GM23338 (cell line): Measurements from ENCODE around the gene SLC2A13. TPM values are rescaled to one million over a fixed set of nuclear protein-coding genes. Genes with fewer than 3 reads are reported as not detected.

ENCODE experiments used
- ATAC-seq: fragments of 200-7000 bp; cut with Tn5 transposase; 3 replicates; pipeline ENCODE4 v1.9.1; 2020
- DNase-seq: peaks from one replicate; pipeline ENCODE4 v3.0.0-alpha.2; 2015; ENCODE audit warnings: low spot score
- H2AFZ ChIP-seq: fragments of 200-600 bp; sonication (generic); 2 replicates; pipeline ENCODE4 v1.8.0; 2016; ENCODE audit warnings: antibody characterized with exemption, mild to moderate bottlenecking, moderate library complexity
- H3F3A ChIP-seq: fragments of 200-600 bp; sonication (generic); replicated peaks from 2 replicates; pipeline ENCODE4 v1.8.0; 2017; ENCODE audit warnings: antibody characterized with exemption, mixed run types, low read depth
- H3K27ac ChIP-seq: fragments of 200-600 bp; sonication (generic); 2 replicates; pipeline ENCODE4 v1.6.1; 2016; ENCODE audit warnings: low read depth
- H3K27me3 ChIP-seq: fragments of 200-600 bp; sonication (generic); 2 replicates; pipeline ENCODE4 v1.8.0; 2016; ENCODE audit warnings: mild to moderate bottlenecking, mixed run types, moderate library complexity; ENCODE audit not compliant: insufficient read depth
- H3K36me3 ChIP-seq: fragments of 200-600 bp; sonication (generic); 2 replicates; pipeline ENCODE4 v1.8.0; 2016; ENCODE audit warnings: mild to moderate bottlenecking; ENCODE audit not compliant: insufficient read depth
- H3K4me1 ChIP-seq: fragments of 200-600 bp; sonication (generic); 2 replicates; pipeline ENCODE4 v1.8.0; 2016; ENCODE audit warnings: mild to moderate bottlenecking, moderate library complexity; ENCODE audit not compliant: insufficient read depth
- H3K4me2 ChIP-seq: fragments of 200-600 bp; sonication (generic); 2 replicates; pipeline ENCODE4 v1.7.1; 2017; ENCODE audit warnings: mixed run types
- H3K4me3 ChIP-seq: fragments of 200-600 bp; sonication (generic); 2 replicates; pipeline ENCODE4 v1.6.1; 2016; ENCODE audit warnings: mixed run types
- H3K79me2 ChIP-seq: fragments of 200-600 bp; sonication (generic); replicated peaks from 2 replicates; pipeline ENCODE4 v1.8.0; 2017; ENCODE audit warnings: mild to moderate bottlenecking; ENCODE audit not compliant: insufficient read depth
- H3K9me2 ChIP-seq: fragments of 200-600 bp; sonication (generic); 2 replicates; pipeline ENCODE4 v1.8.0; 2017; ENCODE audit not compliant: insufficient read depth
- H4K20me1 ChIP-seq: fragments of 200-600 bp; sonication (generic); replicated peaks from 2 replicates; pipeline ENCODE4 v1.8.0; 2017; ENCODE audit warnings: mild to moderate bottlenecking; ENCODE audit not compliant: insufficient read depth
- H3K27ac Mint-ChIP-seq: 2 replicates; pipeline ENCODE4 v1.8.0; 2020; ENCODE audit warnings: inconsistent platforms, mild to moderate bottlenecking, moderate library complexity, mixed read lengths
- H3K27me3 Mint-ChIP-seq: 3 replicates; pipeline ENCODE4 v1.8.0; 2022; ENCODE audit warnings: low read depth, mild to moderate bottlenecking, moderate library complexity, mixed read lengths, inconsistent platforms; ENCODE audit not compliant: insufficient read depth, poor library complexity
- H3K36me3 Mint-ChIP-seq: 3 replicates; pipeline ENCODE4 v1.8.0; 2021; ENCODE audit warnings: low read depth, mild to moderate bottlenecking, inconsistent platforms, moderate library complexity, mixed read lengths
- H3K4me1 Mint-ChIP-seq: 3 replicates; pipeline ENCODE4 v1.8.0; 2020; ENCODE audit warnings: mild to moderate bottlenecking, inconsistent platforms, mixed read lengths
- H3K4me3 Mint-ChIP-seq: 3 replicates; pipeline ENCODE4 v1.8.0; 2021; ENCODE audit warnings: moderate library complexity, mild to moderate bottlenecking, inconsistent platforms, mixed read lengths
- H3K9me3 Mint-ChIP-seq: 3 replicates; pipeline ENCODE4 v1.8.0; 2020; ENCODE audit warnings: moderate library complexity, mild to moderate bottlenecking, inconsistent platforms, mixed read lengths
- CREB1 ChIP-seq: fragments of 250-450 bp; sonication (Bioruptor Pico); IDR thresholded peaks from 2 replicates; pipeline ENCODE4 v1.5.0; 2020; ENCODE audit warnings: low read depth, mild to moderate bottlenecking, moderate library complexity
- ETS1 ChIP-seq: IDR thresholded peaks from 2 replicates; pipeline ENCODE4 v1.6.1; 2016; ENCODE audit warnings: antibody characterized with exemption
- EZH2 ChIP-seq: fragments of 200-600 bp; sonication (generic); IDR thresholded peaks from one replicate; pipeline ENCODE4 v1.8.0; 2017; ENCODE audit warnings: antibody characterized with exemption, mild to moderate bottlenecking, low read depth; ENCODE audit not compliant: unreplicated experiment
- EZH2phosphoT487 ChIP-seq: fragments of 200-600 bp; sonication (generic); IDR thresholded peaks from one replicate; pipeline ENCODE4 v1.8.1; 2018; ENCODE audit warnings: antibody characterized with exemption; ENCODE audit not compliant: unreplicated experiment
- NANOG ChIP-seq: IDR thresholded peaks from 2 replicates; pipeline ENCODE4 v1.6.1; 2016; ENCODE audit warnings: antibody characterized with exemption, borderline replicate concordance
- REST ChIP-seq: IDR thresholded peaks from one replicate; pipeline ENCODE4 v1.6.1; 2018; ENCODE audit warnings: antibody characterized with exemption; ENCODE audit not compliant: unreplicated experiment
- STAT1 ChIP-seq: IDR thresholded peaks from one replicate; pipeline ENCODE4 v1.6.1; 2016; ENCODE audit warnings: antibody characterized with exemption; ENCODE audit not compliant: unreplicated experiment
- ZNF331 ChIP-seq: fragments of 250-450 bp; sonication (Bioruptor Pico); IDR thresholded peaks from 2 replicates; pipeline ENCODE4 v1.5.0; 2020; ENCODE audit warnings: low read depth, mild to moderate bottlenecking, moderate library complexity
- ZNF462 ChIP-seq: fragments of 250-450 bp; sonication (Bioruptor Pico); IDR thresholded peaks from 2 replicates; pipeline ENCODE4 v1.5.0; 2020; ENCODE audit warnings: mild to moderate bottlenecking, moderate library complexity
- polyA plus RNA-seq: library from polyadenylated mRNA; unstranded; fragments of >200 nt; fragmentation: Nextera tagmentation; extraction: Ambion mirVana; gene quantifications from 2 replicates; pipeline ENCODE4 v1.2.1, GENCODE V29; 2016
- total RNA-seq: library from RNA; depleted of rRNA; stranded (reverse); fragments of >200 nt; shearing (Covaris generic); gene quantifications from 2 replicates; pipeline ENCODE4 v1.2.3, GENCODE V29; 2014

SLC2A13 gene
- total and polyA plus RNA-seq, 2 experiments from 2014 or later = 6.8 to 22.7 TPM

GRCh38 chr12:39835517-39836489 lies 270.1 kb downstream of the SLC2A13 start:
- H3K4me1 ChIP-seq = no peaks in the 10 kb centered on the region
- H4K20me1 ChIP-seq = no peaks in the 10 kb centered on the region
- TF ChIP-seq REST (no peak), ZNF331 (CRISPR knock-in tag) (no peak), STAT1 (no peak), NANOG (no peak), ETS1 (no peak), EZH2 (no peak), CREB1 (no peak), ZNF462 (CRISPR knock-in tag) (no peak), EZH2phosphoT487 (no peak)
- Mint-ChIP-seq H3K36me3 (no peaks in the 10 kb centered on the region), H3K9me3 (no peaks in the 10 kb centered on the region; the same call in 2 of the 3 replicates), H3K27ac (no peak overlapping the region), H3K4me1 (no peaks in the 10 kb centered on the region), H3K27me3 (no peaks in the 10 kb centered on the region), H3K4me3 (no peak overlapping the region)
- DNase-seq (no peak), ATAC-seq (no peak)
- H2AFZ ChIP-seq = no peak overlapping the region
- H3K36me3 ChIP-seq = no peaks in the 10 kb centered on the region
- H3K9me2 ChIP-seq = no peaks in the 10 kb centered on the region; the same call in 1 of the 2 replicates
- no peaks in the 10 kb centered on the region for H3F3A ChIP-seq
- H3K27ac ChIP-seq = no peak overlapping the region
- H3K4me2 ChIP-seq = no peak overlapping the region
- no peak overlapping the region for H3K4me3 ChIP-seq
- no peaks in the 10 kb centered on the region for H3K79me2 ChIP-seq
- no peaks in the 10 kb centered on the region for H3K27me3 ChIP-seq
